Activated CD4-positive, alpha-beta T cell treated with anti-CD3 and anti-CD28 coated beads for 24 hours (primary cell): ENCODE data around the gene ADH4.
"Not testable (repeated sequence)": the region's sequence is repeated elsewhere in the genome, so short reads cannot be mapped to it uniquely, and the experiment has no call there.

ENCODE experiments used
- DNase-seq, 2 donors: peaks; one replicate each; pipeline ENCODE4 v3.0.0-alpha.2; 2020; ENCODE audit warnings: low read depth in 2 of 2

Gene ADH4

GRCh38 chr4:99144070-99144469 is at the start of gene ADH4:
ADH4 (minus strand) TSS chr4:99144297; CDS start chr4:99144222, 75 bp downstream.
- DNase-seq: no peak

GRCh38 chr4:99190336-99190735 is 46.2 kb upstream of the ADH4 start:
- DNase-seq: no peak

GRCh38 chr4:99189900-99190299 is 45.8 kb upstream of the ADH4 start:
- not testable (repeated sequence) for DNase-seq

- no peak for DNase-seq
These were observed 41.9 kb upstream of the ADH4 start for GRCh38 chr4:99186029-99186428.

GRCh38 chr4:99185581-99185980 is 41.5 kb upstream of the ADH4 start:
- no peak for DNase-seq

- DNase-seq: no peak
These were observed 36.4 kb upstream of the ADH4 start for GRCh38 chr4:99180382-99181070.

- DNase-seq: no peak
These were observed 35.5 kb upstream of the ADH4 start for GRCh38 chr4:99179626-99180025.

- DNase-seq: no peak
These were observed 35.1 kb upstream of the ADH4 start for GRCh38 chr4:99179178-99179577.

- DNase-seq: no peak
These were observed 22.4 kb upstream of the ADH4 start for GRCh38 chr4:99166544-99166943.

GRCh38 chr4:99165978-99166377 is 21.9 kb upstream of the ADH4 start:
- no peak for DNase-seq

GRCh38 chr4:99161373-99162099 is 17.4 kb upstream of the ADH4 start:
- no peak for DNase-seq

GRCh38 chr4:99159699-99160098 is 15.6 kb upstream of the ADH4 start:
- DNase-seq: no peak

- no peak for DNase-seq
These were observed 13.4 kb upstream of the ADH4 start for GRCh38 chr4:99157478-99157935.

GRCh38 chr4:99156992-99157391 is 12.9 kb upstream of the ADH4 start:
- no peak for DNase-seq

- DNase-seq: no peak
These were observed 10.7 kb upstream of the ADH4 start for GRCh38 chr4:99154658-99155342.

- no peak for DNase-seq
These were observed 7.9 kb upstream of the ADH4 start for GRCh38 chr4:99151995-99152394.

- no peak for DNase-seq
These were observed 7.4 kb upstream of the ADH4 start for GRCh38 chr4:99151452-99151851.

GRCh38 chr4:99149426-99150019 is 5.4 kb upstream of the ADH4 start:
- no peak for DNase-seq

GRCh38 chr4:99148550-99148949 is 4.5 kb upstream of the ADH4 start:
- no peak for DNase-seq

GRCh38 chr4:99144587-99144986 is 490 bp upstream of the ADH4 start:
- DNase-seq: no peak

- DNase-seq: no peak
These were observed 7.8 kb downstream of the ADH4 start for GRCh38 chr4:99136329-99136728.

GRCh38 chr4:99135541-99136162 is 8.4 kb downstream of the ADH4 start:
- no peak for DNase-seq
